SK-N-SH (cell line): Measurements from ENCODE around the gene BLZF1. TPM values are rescaled to one million over a fixed set of nuclear protein-coding genes. Genes with fewer than 3 reads are reported as not detected.

Source experiments
- CTCF ChIA-PET: fragments of 300-600, 350-600 bp; formaldehyde crosslinking; extraction: SDS; loops from one replicate; lab custom pipeline; 2021; lab: Yijun Ruan, JAX
- POLR2A ChIA-PET: fragments of 350-600 bp; sonication (Branson Sonifier 250); formaldehyde crosslinking; extraction: SDS; loops from one replicate; lab custom pipeline; 2020; ENCODE audit warnings: antibody characterized with exemption, inconsistent platforms; lab: Yijun Ruan, JAX
- DNase-seq: peaks from one replicate; pipeline ENCODE4 v3.0.0; 2012
- H2AFZ ChIP-seq: fragments of 200-600 bp; sonication (generic); 2 replicates; pipeline ENCODE4 v1.8.1; 2016; ENCODE audit warnings: antibody characterized with exemption, mild to moderate bottlenecking, low read depth
- H3F3A ChIP-seq: fragments of 200-600 bp; sonication (generic); replicated peaks from 2 replicates; pipeline ENCODE3; 2016; ENCODE audit warnings: antibody characterized with exemption, mild to moderate bottlenecking; ENCODE audit not compliant: insufficient read depth
- H3K27ac ChIP-seq, 2 experiments: fragments of 200-500 bp in 1 of 2; fragments of 200-600 bp in 1 of 2; sonication (Bioruptor generic) in 1 of 2; sonication (generic), shearing (Covaris generic) in 1 of 2; 2 replicates each; pipeline versions ENCODE4 v1.5.1 to v1.6.1; 2014 to 2016; ENCODE audit warnings: low read depth in 2 of 2, inconsistent platforms in 1 of 2, low read length in 1 of 2, mild to moderate bottlenecking in 1 of 2, mixed read lengths in 1 of 2
- H3K27me3 ChIP-seq: fragments of 200-600 bp; sonication (generic), shearing (Covaris generic); 2 replicates; pipeline ENCODE4 v1.6.1; 2016; ENCODE audit warnings: mixed run types; ENCODE audit not compliant: insufficient read depth
- H3K36me3 ChIP-seq, 2 experiments: fragments of 200-500 bp in 1 of 2; fragments of 200-600 bp in 1 of 2; sonication (Bioruptor generic) in 1 of 2; sonication (generic) in 1 of 2; replicated peaks in 1 of 2; 2 replicates each; pipeline versions ENCODE3 to v1.5.1; 2014 to 2016; ENCODE audit warnings: low read length in 1 of 2, mild to moderate bottlenecking in 1 of 2; ENCODE audit not compliant: insufficient read depth in 2 of 2, control insufficient read depth in 1 of 2
- H3K4me1 ChIP-seq, 2 experiments: fragments of 200-500 bp in 1 of 2; fragments of 200-600 bp in 1 of 2; sonication (Bioruptor generic) in 1 of 2; sonication (generic), shearing (Covaris generic) in 1 of 2; 2 replicates each; pipeline versions ENCODE4 v1.5.1 to v1.6.1; 2014 to 2016; ENCODE audit warnings: low read depth in 1 of 2, low read length in 1 of 2, mixed run types in 1 of 2; ENCODE audit not compliant: insufficient read depth in 2 of 2, control insufficient read depth in 1 of 2
- H3K4me2 ChIP-seq: fragments of 200-600 bp; sonication (generic), shearing (Covaris generic); 2 replicates; pipeline ENCODE4 v1.6.1; 2017; ENCODE audit warnings: mixed run types
- H3K4me3 ChIP-seq, 2 experiments: fragments of 200-500 bp in 1 of 2; fragments of 200-600 bp in 1 of 2; sonication (Bioruptor generic) in 1 of 2; sonication (generic), shearing (Covaris generic) in 1 of 2; 2 replicates each; pipeline versions ENCODE4 v1.5.1 to v1.8.1; 2014 to 2016; ENCODE audit warnings: low read depth in 2 of 2, inconsistent platforms in 1 of 2, low read length in 1 of 2, mild to moderate bottlenecking in 1 of 2, mixed read lengths in 1 of 2, moderate library complexity in 1 of 2
- H3K79me2 ChIP-seq: fragments of 200-600 bp; sonication (generic); 2 replicates; pipeline ENCODE4 v1.8.1; 2017; ENCODE audit warnings: mild to moderate bottlenecking; ENCODE audit not compliant: insufficient read depth
- H3K9ac ChIP-seq: fragments of 200-600 bp; sonication (generic); 2 replicates; pipeline ENCODE4 v1.6.1; 2017; ENCODE audit warnings: mixed run types
- H3K9me2 ChIP-seq: fragments of 200-600 bp; sonication (generic); 2 replicates; pipeline ENCODE4 v1.6.1; 2017; ENCODE audit warnings: mixed run types
- H3K9me3 ChIP-seq: fragments of 200-600 bp; sonication (generic); 2 replicates; pipeline ENCODE4 v1.6.1; 2017; ENCODE audit warnings: mixed run types, mild to moderate bottlenecking, moderate library complexity
- H4K20me1 ChIP-seq: fragments of 200-600 bp; sonication (generic); 2 replicates; pipeline ENCODE4 v1.6.1; 2017; ENCODE audit warnings: mild to moderate bottlenecking, mixed run types; ENCODE audit not compliant: insufficient read depth
- CTCF ChIP-seq: fragments of 200-600 bp; sonication (generic); IDR thresholded peaks from 2 replicates; pipeline ENCODE4 v1.6.1; 2017; ENCODE audit warnings: antibody characterized with exemption, mild to moderate bottlenecking, moderate library complexity
- ELF1 ChIP-seq: IDR thresholded peaks from 2 replicates; pipeline ENCODE4 v1.4.0; 2012
- FOSL2 ChIP-seq: IDR thresholded peaks from 2 replicates; pipeline ENCODE4 v1.4.0; 2012; ENCODE audit warnings: low read depth, mild to moderate bottlenecking, moderate library complexity, borderline replicate concordance
- FOXM1 ChIP-seq: IDR thresholded peaks from 2 replicates; pipeline ENCODE4 v1.4.0; 2012; ENCODE audit warnings: low read depth, mild to moderate bottlenecking
- GABPA ChIP-seq: IDR thresholded peaks from 2 replicates; pipeline ENCODE4 v1.4.0; 2012; ENCODE audit warnings: low read depth, mild to moderate bottlenecking
- GATA2 ChIP-seq: sonication (generic); formaldehyde crosslinking; IDR thresholded peaks from 2 replicates; pipeline ENCODE4 v1.5.0; 2020; ENCODE audit warnings: mild to moderate bottlenecking, missing genetic modification reagents
- IRF3 ChIP-seq: fragments of 150-350 bp; IDR thresholded peaks from 2 replicates; pipeline ENCODE4 v1.6.1; 2016; ENCODE audit warnings: mild to moderate bottlenecking, low read depth, low read length
- JUND ChIP-seq: IDR thresholded peaks from 2 replicates; pipeline ENCODE4 v1.4.0; 2012
- MAX ChIP-seq: IDR thresholded peaks from 2 replicates; pipeline ENCODE4 v1.4.0; 2012; ENCODE audit warnings: low read depth
- NRF1 ChIP-seq: IDR thresholded peaks from 2 replicates; pipeline ENCODE4 v1.6.1; 2012; ENCODE audit warnings: low read depth, mild to moderate bottlenecking, low read length
- PBX3 ChIP-seq: IDR thresholded peaks from 2 replicates; pipeline ENCODE4; 2012
- RCOR1 ChIP-seq: fragments of 150-350 bp; IDR thresholded peaks from 2 replicates; pipeline ENCODE4 v1.6.1; 2017; ENCODE audit warnings: antibody characterized with exemption, low read length
- REST ChIP-seq: IDR thresholded peaks from 2 replicates; pipeline ENCODE4 v1.6.1; 2012; ENCODE audit warnings: mild to moderate bottlenecking, low read depth, low read length, moderate library complexity
- SMC3 ChIP-seq: IDR thresholded peaks from 2 replicates; pipeline ENCODE4 v1.6.1; 2012; ENCODE audit warnings: low read depth, low read length, improper control_type of control experiment
- TAF1 ChIP-seq: IDR thresholded peaks from 2 replicates; pipeline ENCODE4 v1.6.1; 2012; ENCODE audit warnings: low read depth, mild to moderate bottlenecking, low read length, moderate library complexity, borderline replicate concordance
- WGBS: methylation state at CpG from one replicate; pipeline ENCODE4 v1.1.6; 2017; ENCODE audit warnings: low lambda C conversion rate; 5-methylcytosine and 5-hydroxymethylcytosine counted together
- polyA plus RNA-seq, 3 experiments: library from polyadenylated mRNA; depleted of rRNA; stranded (reverse); fragments of >200 nt; gene quantifications; 2 replicates each; pipeline ENCODE4 v1.2.3, GENCODE V29; 2012

The BLZF1 gene
- polyA plus RNA-seq, 1 of the 3 experiments (the other 2 are of a cell fraction): 9.5 TPM

GRCh38 chr1:169364948-169365347 is 3.0 kb upstream of the BLZF1 start (continued):
- TF ChIP-seq FOXM1: no peak
- TF ChIP-seq, all 33 proteins: peak for 0

GRCh38 chr1:169367096-169367685 is 804 bp upstream of the BLZF1 start:
- Histone ChIP-seq H3K36me3 (peaks cover 23 to 35% of the 10 kb centered on the region in 2 experiments), H3K27me3 (no peaks in the 10 kb centered on the region), H3K27ac (peak overlapping the region; percentile 58 to 90), H3K4me3 (peak overlapping the region; percentile 84 to 96), H3K9me2 (no peaks in the 10 kb centered on the region), H2AFZ (peak overlapping the region; percentile 95), H4K20me1 (no peaks in the 10 kb centered on the region), H3K4me1 (peaks cover 7 to 25% of the 10 kb centered on the region in 2 experiments; a peak in 3 of 4 replicates), H3K9ac (peak overlapping the region; percentile 75), H3K4me2 (peak overlapping the region; percentile 79), H3F3A (peaks cover 12% of the 10 kb centered on the region), H3K9me3 (no peaks in the 10 kb centered on the region), H3K79me2 (peaks cover 87% of the 10 kb centered on the region)
- WGBS: 3% methylated on average over 15 of the region's 15 CpGs
- TF ChIP-seq FOSL2: no peak
- no peak for TF ChIP-seq RCOR1
- TF ChIP-seq GABPA: no peak
- TF ChIP-seq GATA2 (CRISPR knock-in tag): peak; percentile 28; the same call in 1 of the 2 replicates
- no peak for TF ChIP-seq CTCF
- no peak for TF ChIP-seq IRF3
- TF ChIP-seq PBX3: no peak
- no peak for TF ChIP-seq SMC3
- peak; percentile 3 for DNase-seq
- ChIA-PET POLR2A (interaction anchor here (0.5 to 1.3 kb wide), 3 partner anchors 12 to 261 kb away, joined by 3 to 5 read pairs (median 3); no protein-coding TSS in a partner anchor), CTCF (interaction anchor here (0.7 to 2.1 kb wide), 7 partner anchors 15 to 1024 kb away, joined by 3 to 12 read pairs (median 6); no protein-coding TSS in a partner anchor)

- Histone ChIP-seq H3K9ac (peak overlapping the region; percentile 75), H3K9me2 (no peaks in the 10 kb centered on the region), H3K9me3 (no peaks in the 10 kb centered on the region), H3K36me3 (peaks cover 33 to 44% of the 10 kb centered on the region in 2 experiments), H3F3A (peaks cover 4% of the 10 kb centered on the region), H4K20me1 (no peaks in the 10 kb centered on the region), H3K4me2 (peak overlapping the region; percentile 79), H3K4me3 (peak overlapping the region; percentile 84 to 96), H3K27ac (peak overlapping the region; percentile 90 to 98), H3K27me3 (no peaks in the 10 kb centered on the region), H3K79me2 (peaks cover 91% of the 10 kb centered on the region), H3K4me1 (peaks cover 7 to 25% of the 10 kb centered on the region in 2 experiments; a peak in 3 of 4 replicates), H2AFZ (peak overlapping the region; percentile 68)
- peak; percentile 4 for DNase-seq
- ChIA-PET POLR2A (interaction anchor here (0.6 to 1.7 kb wide), 5 partner anchors 13 to 262 kb away, joined by 3 to 5 read pairs (median 3); partner anchors contain the start of genes CCDC181 and SLC19A2), CTCF (interaction anchor here (0.6 to 2.1 kb wide), 11 partner anchors 8 to 1026 kb away, joined by 3 to 12 read pairs (median 3); no protein-coding TSS in a partner anchor)
- under 1% methylated on average over 16 of the region's 16 CpGs for WGBS
- TF ChIP-seq TAF1: no peak
- no peak for TF ChIP-seq MAX
- no peak for TF ChIP-seq ELF1
- no peak for TF ChIP-seq SMC3
- no peak for TF ChIP-seq GABPA
- no peak for TF ChIP-seq FOXM1
- no peak for TF ChIP-seq FOSL2
- TF ChIP-seq JUND: no peak
- TF ChIP-seq NRF1: no peak
- no peak for TF ChIP-seq REST
Measured at GRCh38 chr1:169368406-169368769, 393 bp downstream of the BLZF1 start.
